A549 (cell line): Measurements from ENCODE around the gene ZNRF3. TPM values are rescaled to one million over a fixed set of nuclear protein-coding genes. Genes with fewer than 3 reads are reported as not detected.

Experiments
- ATAC-seq, 2 experiments: fragments of 200-7000 bp in 1 of 2; fragments of >200 bp in 1 of 2; cut with Nextera tagmentation in 1 of 2; cut with Tn5 transposase in 1 of 2; 3 replicates each; pipeline versions ENCODE4 v1.8.0 to v1.9.1; 2018 to 2020; ENCODE audit warnings: mild to moderate bottlenecking in 1 of 2, moderate library complexity in 1 of 2
- CTCF ChIA-PET: fragments of 300-600 bp; sonication (Branson Sonifier 250); formaldehyde crosslinking; extraction: SDS; loops from one replicate; lab custom pipeline; 2021; ENCODE audit warnings: antibody characterized with exemption, inconsistent platforms; lab: Yijun Ruan, JAX
- POLR2A ChIA-PET: fragments of 350-600 bp; formaldehyde crosslinking; extraction: SDS; loops from one replicate; lab custom pipeline; 2021; ENCODE audit warnings: antibody characterized with exemption, inconsistent platforms; lab: Yijun Ruan, JAX
- DNase-seq, 2 experiments: peaks; one replicate each; pipeline versions ENCODE4 v3.0.0 to v3.0.0-alpha.2; 2011 to 2016; ENCODE audit warnings: low read depth in 1 of 2, low spot score in 1 of 2
- FAIRE-seq: peaks from 2 replicates; lab custom pipeline; 2011; peaks lifted over from hg19 to GRCh38; lab: Jason Lieb, UNC
- H3K27ac ChIP-seq, 2 experiments: fragments of >200 bp; sonication (Bioruptor Twin); formaldehyde crosslinking; 3 replicates each; pipeline ENCODE4 v1.5.1; 2016 to 2017
- H3K4me1 ChIP-seq: fragments of >200 bp; sonication (Bioruptor Twin); formaldehyde crosslinking; 3 replicates; pipeline ENCODE4 v1.6.1; 2016
- H3K4me2 ChIP-seq: fragments of >200 bp; sonication (Bioruptor Twin); formaldehyde crosslinking; 3 replicates; pipeline ENCODE4 v1.6.1; 2016
- H3K4me3 ChIP-seq: fragments of >200 bp; sonication (Bioruptor Twin); formaldehyde crosslinking; 3 replicates; pipeline ENCODE4 v1.5.1; 2016
- H3K9me3 ChIP-seq: fragments of >200 bp; sonication (Bioruptor Twin); formaldehyde crosslinking; 3 replicates; pipeline ENCODE4 v1.6.1; 2016
- BHLHE40 ChIP-seq: IDR thresholded peaks from 2 replicates; pipeline ENCODE4 v1.6.1; 2012; ENCODE audit warnings: low read depth, low read length, inconsistent platforms
- CBX2 ChIP-seq: fragments of 200-600 bp; sonication (generic); IDR thresholded peaks from 2 replicates; pipeline ENCODE4 v1.6.1; 2016; ENCODE audit warnings: low read depth, mild to moderate bottlenecking, borderline replicate concordance
- CEBPB ChIP-seq, 2 experiments: fragments of >200 bp in 1 of 2; sonication (Bioruptor Twin) in 1 of 2; formaldehyde crosslinking in 1 of 2; IDR thresholded peaks; 2 replicates each; pipeline ENCODE4 v1.6.1; 2012 to 2016
- CHD2 ChIP-seq: fragments of 150-350 bp; IDR thresholded peaks from 2 replicates; pipeline ENCODE4 v1.6.1; 2014; ENCODE audit warnings: low read length; ENCODE audit not compliant: partially characterized antibody
- CHD4 ChIP-seq: fragments of 200-600 bp; sonication (generic); IDR thresholded peaks from 2 replicates; pipeline ENCODE4 v1.6.1; 2016; ENCODE audit warnings: antibody characterized with exemption, mild to moderate bottlenecking, borderline replicate concordance
- EHF ChIP-seq: fragments of 250-450 bp; sonication (Bioruptor Pico); IDR thresholded peaks from 2 replicates; pipeline ENCODE4 v1.5.0; 2020; ENCODE audit warnings: mild to moderate bottlenecking
- ESRRA ChIP-seq: fragments of 150-350 bp; IDR thresholded peaks from 2 replicates; pipeline ENCODE4 v1.6.1; 2014; ENCODE audit warnings: mild to moderate bottlenecking, low read length, borderline replicate concordance
- FOSB ChIP-seq: fragments of 250-450 bp; sonication (Bioruptor Pico); IDR thresholded peaks from 2 replicates; pipeline ENCODE4 v1.5.0; 2020; ENCODE audit warnings: mild to moderate bottlenecking, moderate library complexity
- FOSL2 ChIP-seq, 2 experiments: fragments of 450-650 bp in 1 of 2; fragments of >200 bp in 1 of 2; sonication (Bioruptor Twin) in 1 of 2; formaldehyde crosslinking; IDR thresholded peaks; 2 replicates each; pipeline versions ENCODE4 v1.5.0 to v1.6.1; 2016 to 2020; ENCODE audit warnings: mild to moderate bottlenecking in 1 of 2, moderate library complexity in 1 of 2
- GATA3 ChIP-seq: IDR thresholded peaks from 2 replicates; pipeline ENCODE4 v1.6.1; 2012; ENCODE audit warnings: borderline replicate concordance
- HDAC2 ChIP-seq: fragments of 200-600 bp; sonication (generic); IDR thresholded peaks from 2 replicates; pipeline ENCODE4 v1.6.1; 2016
- HOXB13 ChIP-seq: fragments of 250-450 bp; sonication (Bioruptor Pico); IDR thresholded peaks from 2 replicates; pipeline ENCODE4 v1.5.0; 2020; ENCODE audit warnings: low read depth, mild to moderate bottlenecking, moderate library complexity
- JUN ChIP-seq, 2 experiments: fragments of >200 bp; sonication (Bioruptor Twin); formaldehyde crosslinking; IDR thresholded peaks; 2 replicates in 1 of 2; 3 replicates in 1 of 2; pipeline ENCODE4 v1.6.1; 2016 to 2017
- MAZ ChIP-seq: fragments of 150-350 bp; IDR thresholded peaks from 2 replicates; pipeline ENCODE4 v1.6.1; 2014; ENCODE audit warnings: antibody characterized with exemption, low read depth, low read length, borderline replicate concordance
- NR3C1 ChIP-seq: fragments of >200 bp; sonication (Bioruptor Twin); formaldehyde crosslinking; IDR thresholded peaks from 3 replicates; pipeline ENCODE4 v1.6.1; 2017
- PHF8 ChIP-seq: fragments of 200-600 bp; sonication (generic); IDR thresholded peaks from 2 replicates; pipeline ENCODE4 v1.6.1; 2016; ENCODE audit warnings: low read depth, mild to moderate bottlenecking, antibody characterized with exemption, moderate library complexity, borderline replicate concordance
- POLR2A ChIP-seq: IDR thresholded peaks from 2 replicates; pipeline ENCODE4 v1.6.1; 2012; ENCODE audit warnings: mild to moderate bottlenecking, low read length
- RCOR1 ChIP-seq: fragments of 150-350 bp; IDR thresholded peaks from 2 replicates; pipeline ENCODE4 v1.6.1; 2014; ENCODE audit warnings: antibody characterized with exemption, low read length, low read depth
- RFX5 ChIP-seq: fragments of 450-650 bp; IDR thresholded peaks from 2 replicates; pipeline ENCODE4 v1.7.1; 2014; ENCODE audit warnings: antibody characterized with exemption, mild to moderate bottlenecking, moderate library complexity
- SREBF2 ChIP-seq: fragments of 450-650 bp; IDR thresholded peaks from 2 replicates; pipeline ENCODE4 v1.6.1; 2014; ENCODE audit warnings: mild to moderate bottlenecking, moderate library complexity
- TFCP2L1 ChIP-seq: fragments of 250-450 bp; sonication (Bioruptor Pico); IDR thresholded peaks from 2 replicates; pipeline ENCODE4 v1.5.0; 2021; ENCODE audit warnings: mild to moderate bottlenecking
- ZC3H11A ChIP-seq: fragments of 450-650 bp; IDR thresholded peaks from 2 replicates; pipeline ENCODE4 v1.6.1; 2014; ENCODE audit warnings: antibody characterized with exemption, mild to moderate bottlenecking
- ZNF302 ChIP-seq: fragments of 250-450 bp; sonication (Bioruptor Pico); IDR thresholded peaks from 2 replicates; pipeline ENCODE4 v1.9.0; 2021; ENCODE audit warnings: inconsistent platforms, mild to moderate bottlenecking, moderate library complexity
- ZSCAN20 ChIP-seq: fragments of 250-450 bp; sonication (Bioruptor Pico); IDR thresholded peaks from 2 replicates; pipeline ENCODE4 v1.8.0; 2022; ENCODE audit warnings: mild to moderate bottlenecking, moderate library complexity
- WGBS: methylation state at CpG from one replicate; pipeline ENCODE4 v1.1.6; 2017; ENCODE audit errors: missing lambda C conversion rate; 5-methylcytosine and 5-hydroxymethylcytosine counted together
- polyA plus RNA-seq, 4 experiments: library from polyadenylated mRNA; depleted of rRNA in 3 of 4; stranded (reverse); fragments of >200 nt; fragmentation: RNase III in 1 of 4; extraction: RNeasy Plus Mini Kit Qiagen cat#74134 plus additional on column Dnase treatment in 1 of 4; gene quantifications; 2 replicates in 3 of 4; 3 replicates in 1 of 4; pipeline ENCODE4 v1.2.3, GENCODE V29; 2011 to 2017
- TF ChIP-seq, protein P1 (sequence below): IDR thresholded peaks from 2 replicates; pipeline ENCODE4 v1.6.1; 2012
- TF ChIP-seq, protein P2 (sequence below): fragments of >200 bp; sonication (Bioruptor Twin); formaldehyde crosslinking; IDR thresholded peaks from 3 replicates; pipeline ENCODE4 v1.5.1; 2016
- TF ChIP-seq, protein P3 (sequence below): fragments of 250-450 bp; sonication (Bioruptor Pico); IDR thresholded peaks from 2 replicates; pipeline ENCODE4 v1.5.0; 2020; ENCODE audit warnings: low read depth, mild to moderate bottlenecking, moderate library complexity
- TF ChIP-seq, protein P4 (sequence below): IDR thresholded peaks from 2 replicates; pipeline ENCODE4 v1.6.1; 2012
- TF ChIP-seq, protein P5 (sequence below): fragments of 250-450 bp; sonication (Bioruptor Pico); IDR thresholded peaks from 2 replicates; pipeline ENCODE4 v1.5.0; 2021; ENCODE audit warnings: mild to moderate bottlenecking, moderate library complexity, borderline replicate concordance
- TF ChIP-seq, protein P6 (sequence below): IDR thresholded peaks from 2 replicates; pipeline ENCODE4 v1.6.1; 2012; ENCODE audit warnings: low read depth, borderline replicate concordance
- TF ChIP-seq, protein P7 (sequence below): fragments of >200 bp; sonication (Bioruptor Twin); formaldehyde crosslinking; IDR thresholded peaks from 3 replicates; pipeline ENCODE4 v1.6.1; 2016

ZNRF3 gene
- polyA plus RNA-seq, 2 of the 4 experiments (the other 2 are of a cell fraction) = 4.6 to 6.9 TPM

DNA sequence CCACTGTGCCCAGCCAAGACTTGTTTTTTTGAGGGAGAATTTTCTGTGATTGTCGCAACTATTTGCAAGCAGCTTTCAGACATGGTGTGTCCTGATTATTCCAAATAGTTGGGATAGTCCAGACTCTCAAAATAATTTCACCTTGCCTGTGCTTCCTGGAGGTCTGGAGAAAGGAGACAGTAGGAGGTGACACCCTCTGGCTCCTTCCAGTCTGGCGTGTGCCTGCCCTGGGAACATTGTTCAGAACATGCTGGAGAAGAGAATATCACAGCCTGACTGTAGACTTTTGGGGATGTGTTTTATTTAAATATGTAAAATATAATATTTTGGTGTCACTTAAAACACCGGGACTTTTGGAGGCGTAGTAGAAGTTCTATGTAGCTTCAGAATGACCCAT lies 14.9 kb downstream of the ZNRF3 start:
- FAIRE-seq (no peak), ATAC-seq (no peak), DNase-seq (no peak)
- ChIA-PET CTCF (interaction anchor here (0.5 to 1.0 kb wide), 3 partner anchors 13 to 804 kb away, joined by 3 read pairs; no protein-coding TSS in a partner anchor), POLR2A (no interaction called here)
- 90% methylated on average over 4 of the region's 4 CpGs for WGBS
- Histone ChIP-seq H3K4me3 (no peak overlapping the region), H3K4me1 (peaks cover 17% of the 10 kb centered on the region; the same call in 2 of the 3 replicates), H3K4me2 (no peak overlapping the region), H3K9me3 (no peaks in the 10 kb centered on the region), H3K27ac (no peak overlapping the region)
- TF ChIP-seq, protein P1, sequence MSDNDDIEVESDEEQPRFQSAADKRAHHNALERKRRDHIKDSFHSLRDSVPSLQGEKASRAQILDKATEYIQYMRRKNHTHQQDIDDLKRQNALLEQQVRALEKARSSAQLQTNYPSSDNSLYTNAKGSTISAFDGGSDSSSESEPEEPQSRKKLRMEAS = no peak
- TF ChIP-seq NR3C1 = no peak
- TF ChIP-seq, protein P2, sequence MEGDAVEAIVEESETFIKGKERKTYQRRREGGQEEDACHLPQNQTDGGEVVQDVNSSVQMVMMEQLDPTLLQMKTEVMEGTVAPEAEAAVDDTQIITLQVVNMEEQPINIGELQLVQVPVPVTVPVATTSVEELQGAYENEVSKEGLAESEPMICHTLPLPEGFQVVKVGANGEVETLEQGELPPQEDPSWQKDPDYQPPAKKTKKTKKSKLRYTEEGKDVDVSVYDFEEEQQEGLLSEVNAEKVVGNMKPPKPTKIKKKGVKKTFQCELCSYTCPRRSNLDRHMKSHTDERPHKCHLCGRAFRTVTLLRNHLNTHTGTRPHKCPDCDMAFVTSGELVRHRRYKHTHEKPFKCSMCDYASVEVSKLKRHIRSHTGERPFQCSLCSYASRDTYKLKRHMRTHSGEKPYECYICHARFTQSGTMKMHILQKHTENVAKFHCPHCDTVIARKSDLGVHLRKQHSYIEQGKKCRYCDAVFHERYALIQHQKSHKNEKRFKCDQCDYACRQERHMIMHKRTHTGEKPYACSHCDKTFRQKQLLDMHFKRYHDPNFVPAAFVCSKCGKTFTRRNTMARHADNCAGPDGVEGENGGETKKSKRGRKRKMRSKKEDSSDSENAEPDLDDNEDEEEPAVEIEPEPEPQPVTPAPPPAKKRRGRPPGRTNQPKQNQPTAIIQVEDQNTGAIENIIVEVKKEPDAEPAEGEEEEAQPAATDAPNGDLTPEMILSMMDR = no peak
- no peak for TF ChIP-seq TFCP2L1 (CRISPR knock-in tag)
- no peak for TF ChIP-seq JUN (IDR thresholded peaks at IDR 0.05)
- TF ChIP-seq CHD4 = no peak
- TF ChIP-seq HOXB13 = no peak
- no peak for TF ChIP-seq RFX5
- TF ChIP-seq HDAC2 = no peak
- TF ChIP-seq ZSCAN20 (CRISPR knock-in tag) = no peak
- no peak for TF ChIP-seq BHLHE40
- TF ChIP-seq PHF8 = no peak
- TF ChIP-seq FOSL2 (IDR thresholded peaks at IDR 0.05) = no peak
- TF ChIP-seq FOSL2 (CRISPR knock-in tag; IDR thresholded peaks at IDR 0.05) = no peak
- no peak for TF ChIP-seq GATA3
- no peak for TF ChIP-seq CHD2
- TF ChIP-seq FOSB = no peak
- TF ChIP-seq, protein P3, sequence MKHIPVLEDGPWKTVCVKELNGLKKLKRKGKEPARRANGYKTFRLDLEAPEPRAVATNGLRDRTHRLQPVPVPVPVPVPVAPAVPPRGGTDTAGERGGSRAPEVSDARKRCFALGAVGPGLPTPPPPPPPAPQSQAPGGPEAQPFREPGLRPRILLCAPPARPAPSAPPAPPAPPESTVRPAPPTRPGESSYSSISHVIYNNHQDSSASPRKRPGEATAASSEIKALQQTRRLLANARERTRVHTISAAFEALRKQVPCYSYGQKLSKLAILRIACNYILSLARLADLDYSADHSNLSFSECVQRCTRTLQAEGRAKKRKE = no peak
- TF ChIP-seq CEBPB (IDR thresholded peaks at IDR 0.05) = no peak
- TF ChIP-seq, protein P4, sequence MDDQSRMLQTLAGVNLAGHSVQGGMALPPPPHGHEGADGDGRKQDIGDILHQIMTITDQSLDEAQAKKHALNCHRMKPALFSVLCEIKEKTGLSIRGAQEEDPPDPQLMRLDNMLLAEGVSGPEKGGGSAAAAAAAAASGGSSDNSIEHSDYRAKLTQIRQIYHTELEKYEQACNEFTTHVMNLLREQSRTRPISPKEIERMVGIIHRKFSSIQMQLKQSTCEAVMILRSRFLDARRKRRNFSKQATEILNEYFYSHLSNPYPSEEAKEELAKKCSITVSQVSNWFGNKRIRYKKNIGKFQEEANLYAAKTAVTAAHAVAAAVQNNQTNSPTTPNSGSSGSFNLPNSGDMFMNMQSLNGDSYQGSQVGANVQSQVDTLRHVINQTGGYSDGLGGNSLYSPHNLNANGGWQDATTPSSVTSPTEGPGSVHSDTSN = no peak
- TF ChIP-seq ESRRA = no peak

DNA sequence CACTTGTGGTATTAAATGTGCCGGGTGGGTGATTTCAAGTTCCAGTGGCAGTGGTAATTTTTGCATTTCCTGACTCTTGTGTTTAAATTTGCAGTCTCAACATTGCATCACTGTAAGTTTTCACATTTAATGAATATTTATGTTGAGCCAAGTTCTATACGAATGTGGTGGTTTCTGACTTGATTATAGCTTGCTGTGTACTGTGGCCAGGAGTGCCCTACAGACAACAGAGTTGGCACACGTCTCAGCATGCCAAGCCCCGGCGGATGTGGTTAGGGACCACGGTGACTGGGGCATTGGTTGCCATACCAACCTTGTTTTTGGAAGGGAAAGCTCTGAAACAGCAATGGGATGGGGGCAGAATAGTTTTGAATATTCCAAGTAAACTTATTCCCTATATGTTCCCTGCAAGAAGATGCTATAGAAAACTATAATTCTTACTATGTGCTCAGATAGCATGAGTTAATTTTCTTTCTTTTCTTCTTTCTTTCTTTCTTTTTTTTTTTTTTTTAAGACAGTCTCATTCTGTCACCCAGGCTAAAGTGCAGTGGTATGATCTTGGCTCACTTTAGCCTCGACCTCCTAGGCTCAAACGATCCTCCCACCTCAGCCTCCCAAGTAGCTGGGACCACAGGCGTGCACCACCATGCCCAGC lies 16.0 kb downstream of the ZNRF3 start:
- Histone ChIP-seq H3K9me3 (no peaks in the 10 kb centered on the region), H3K4me2 (no peak overlapping the region), H3K4me1 (peaks cover 24% of the 10 kb centered on the region; the same call in 2 of the 3 replicates), H3K4me3 (no peak overlapping the region), H3K27ac (no peak overlapping the region)
- 90% methylated on average over 9 of the region's 9 CpGs for WGBS
- POLR2A ChIA-PET = interaction anchor here (1.1 kb wide), 1 partner anchor 16 kb away, joined by 3 read pairs; the partner anchor contains the start of gene ZNRF3
- CTCF ChIA-PET = interaction anchor here (0.7 kb wide), 1 partner anchor 326 kb away, joined by 4 read pairs; no protein-coding TSS in a partner anchor
- DNase-seq = no peak
- no peak for ATAC-seq
- FAIRE-seq = no peak
- TF ChIP-seq ZC3H11A (no peak), POLR2A (no peak), MAZ (no peak), SREBF2 (no peak), ZNF302 (no peak), CBX2 (no peak), ESRRA (no peak), EHF (CRISPR knock-in tag) (no peak), CHD4 (no peak), RCOR1 (no peak), HDAC2 (no peak)
- TF ChIP-seq, protein P5, sequence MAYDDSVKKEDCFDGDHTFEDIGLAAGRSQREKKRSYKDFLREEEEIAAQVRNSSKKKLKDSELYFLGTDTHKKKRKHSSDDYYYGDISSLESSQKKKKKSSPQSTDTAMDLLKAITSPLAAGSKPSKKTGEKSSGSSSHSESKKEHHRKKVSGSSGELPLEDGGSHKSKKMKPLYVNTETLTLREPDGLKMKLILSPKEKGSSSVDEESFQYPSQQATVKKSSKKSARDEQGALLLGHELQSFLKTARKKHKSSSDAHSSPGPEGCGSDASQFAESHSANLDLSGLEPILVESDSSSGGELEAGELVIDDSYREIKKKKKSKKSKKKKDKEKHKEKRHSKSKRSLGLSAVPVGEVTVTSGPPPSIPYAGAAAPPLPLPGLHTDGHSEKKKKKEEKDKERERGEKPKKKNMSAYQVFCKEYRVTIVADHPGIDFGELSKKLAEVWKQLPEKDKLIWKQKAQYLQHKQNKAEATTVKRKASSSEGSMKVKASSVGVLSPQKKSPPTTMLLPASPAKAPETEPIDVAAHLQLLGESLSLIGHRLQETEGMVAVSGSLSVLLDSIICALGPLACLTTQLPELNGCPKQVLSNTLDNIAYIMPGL (CRISPR knock-in tag) = no peak
- TF ChIP-seq, protein P6, sequence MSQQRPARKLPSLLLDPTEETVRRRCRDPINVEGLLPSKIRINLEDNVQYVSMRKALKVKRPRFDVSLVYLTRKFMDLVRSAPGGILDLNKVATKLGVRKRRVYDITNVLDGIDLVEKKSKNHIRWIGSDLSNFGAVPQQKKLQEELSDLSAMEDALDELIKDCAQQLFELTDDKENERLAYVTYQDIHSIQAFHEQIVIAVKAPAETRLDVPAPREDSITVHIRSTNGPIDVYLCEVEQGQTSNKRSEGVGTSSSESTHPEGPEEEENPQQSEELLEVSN = no peak
- TF ChIP-seq, protein P7, sequence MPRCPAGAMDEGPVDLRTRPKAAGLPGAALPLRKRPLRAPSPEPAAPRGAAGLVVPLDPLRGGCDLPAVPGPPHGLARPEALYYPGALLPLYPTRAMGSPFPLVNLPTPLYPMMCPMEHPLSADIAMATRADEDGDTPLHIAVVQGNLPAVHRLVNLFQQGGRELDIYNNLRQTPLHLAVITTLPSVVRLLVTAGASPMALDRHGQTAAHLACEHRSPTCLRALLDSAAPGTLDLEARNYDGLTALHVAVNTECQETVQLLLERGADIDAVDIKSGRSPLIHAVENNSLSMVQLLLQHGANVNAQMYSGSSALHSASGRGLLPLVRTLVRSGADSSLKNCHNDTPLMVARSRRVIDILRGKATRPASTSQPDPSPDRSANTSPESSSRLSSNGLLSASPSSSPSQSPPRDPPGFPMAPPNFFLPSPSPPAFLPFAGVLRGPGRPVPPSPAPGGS = no peak
